K562 (cell line): ENCODE data around the gene PRMT3. TPM values are rescaled to one million over a fixed set of nuclear protein-coding genes. Genes with fewer than 3 reads are reported as not detected.

Experiments used
- CBFA2T2 ChIP-seq: fragments of 450-650 bp; conservative IDR thresholded peaks from 2 replicates; pipeline ENCODE4 v1.6.1; 2017; ENCODE audit warnings: mild to moderate bottlenecking
- CBFB ChIP-seq: sonication (generic); formaldehyde crosslinking; IDR thresholded peaks from 2 replicates; pipeline ENCODE4 v1.4.0; 2020; ENCODE audit warnings: mild to moderate bottlenecking, missing genetic modification reagents
- CCAR2 ChIP-seq: fragments of 200-400 bp; formaldehyde crosslinking; IDR thresholded peaks from 2 replicates; pipeline ENCODE4 v1.6.1; 2017; ENCODE audit warnings: mild to moderate bottlenecking, low read depth, low read length
- ESRRA ChIP-seq: fragments of 450-650 bp; IDR thresholded peaks from 2 replicates; pipeline ENCODE4 v1.6.1; 2014; ENCODE audit warnings: low read depth, mild to moderate bottlenecking, moderate library complexity, borderline replicate concordance
- ETS2 ChIP-seq: IDR thresholded peaks from 2 replicates; pipeline ENCODE4 v1.6.1; 2016; ENCODE audit warnings: borderline replicate concordance, missing genetic modification characterization, mild to moderate bottlenecking, moderate library complexity, missing compliant biosample characterization; ENCODE audit not compliant: poor library complexity, severe bottlenecking
- GATA2 ChIP-seq: sonication (generic); formaldehyde crosslinking; IDR thresholded peaks from 2 replicates; pipeline ENCODE4 v1.4.0; 2020; ENCODE audit warnings: mild to moderate bottlenecking, missing genetic modification reagents
- HMG20B ChIP-seq: fragments of 250-450 bp; sonication (Bioruptor Pico); IDR thresholded peaks from 2 replicates; pipeline ENCODE4 v1.5.0; 2021; ENCODE audit warnings: mild to moderate bottlenecking
- MAFF ChIP-seq: IDR thresholded peaks from 2 replicates; pipeline ENCODE4 v1.6.1; 2012; ENCODE audit warnings: low read length, improper control_type of control experiment
- MIER1 ChIP-seq: fragments of 450-650 bp; IDR thresholded peaks from 2 replicates; pipeline ENCODE4 v1.6.1; 2016; ENCODE audit warnings: antibody characterized with exemption, mild to moderate bottlenecking, low read depth
- MTF1 ChIP-seq: fragments of 250-450 bp; sonication (Bioruptor Pico); IDR thresholded peaks from 2 replicates; pipeline ENCODE4 v1.9.0; 2021; ENCODE audit warnings: moderate library complexity, mild to moderate bottlenecking, inconsistent platforms, borderline replicate concordance
- MXI1 ChIP-seq: IDR thresholded peaks from 2 replicates; pipeline ENCODE4 v1.6.1; 2011; ENCODE audit warnings: low read depth, mild to moderate bottlenecking, improper control_type of control experiment, low read length
- NCOA1 ChIP-seq: fragments of 450-650 bp; IDR thresholded peaks from 2 replicates; pipeline ENCODE4 v1.6.1; 2016; ENCODE audit warnings: low read depth
- NCOR1 ChIP-seq: fragments of 450-650 bp; IDR thresholded peaks from 2 replicates; pipeline ENCODE4 v1.6.1; 2016; ENCODE audit warnings: mild to moderate bottlenecking, moderate library complexity
- NFRKB ChIP-seq: fragments of 450-650 bp; IDR thresholded peaks from 2 replicates; pipeline ENCODE4 v1.6.1; 2016; ENCODE audit warnings: low read depth
- NKRF ChIP-seq: fragments of 450-650 bp; IDR thresholded peaks from 2 replicates; pipeline ENCODE4 v1.6.1; 2016; ENCODE audit warnings: borderline replicate concordance
- POLR3A ChIP-seq: IDR thresholded peaks from 2 replicates; pipeline ENCODE4 v1.6.1; 2011; ENCODE audit warnings: borderline replicate concordance, mild to moderate bottlenecking, moderate library complexity; ENCODE audit not compliant: insufficient read length, insufficient read depth; ENCODE audit errors: extremely low read depth
- SMARCC2 ChIP-seq: fragments of 450-650 bp; IDR thresholded peaks from 2 replicates; pipeline ENCODE4 v1.6.1; 2017; ENCODE audit warnings: antibody characterized with exemption, moderate library complexity, mild to moderate bottlenecking, low read depth
- SMC3 ChIP-seq: conservative IDR thresholded peaks from 2 replicates; pipeline ENCODE4 v1.6.1; 2011; ENCODE audit warnings: low read depth, low read length, improper control_type of control experiment; ENCODE audit not compliant: insufficient read depth
- TEAD1 ChIP-seq, 2 experiments: fragments of 450-650 bp in 1 of 2; sonication (generic) in 1 of 2; formaldehyde crosslinking; IDR thresholded peaks; 2 replicates each; pipeline versions ENCODE4 v1.4.0 to v1.8.0; 2020 to 2022; ENCODE audit warnings: mild to moderate bottlenecking in 2 of 2, missing genetic modification reagents in 1 of 2
- ZKSCAN1 ChIP-seq: fragments of 150-350 bp; IDR thresholded peaks from 2 replicates; pipeline ENCODE4 v1.6.1; 2016; ENCODE audit warnings: low read depth, low read length
- polyA plus RNA-seq, 8 experiments: library from polyadenylated mRNA; depleted of rRNA in 4 of 8; stranded (reverse) in 5 of 8; unstranded in 3 of 8; fragments of >200 nt; fragmentation: Nextera tagmentation in 2 of 8; fragmentation: Illumina TruSeq in 1 of 8; extraction: Ambion mirVana in 2 of 8; extraction: Trizol in 1 of 8; gene quantifications; 2 replicates each; pipeline versions ENCODE4 v1.2.1 to v1.2.3, GENCODE V29; 2011 to 2014; ENCODE audit warnings: inconsistent platforms in 1 of 8, missing spikeins in 1 of 8
- total RNA-seq, 7 experiments: library from RNA; depleted of rRNA in 6 of 7; stranded (reverse); fragments of >200 nt in 6 of 7; fragmentation: Illumina TruSeq in 2 of 7; extraction: Trizol in 2 of 7; gene quantifications; 2 replicates each; pipeline versions ENCODE4 v1.2.1 to v1.2.3, GENCODE V29; 2011 to 2021; ENCODE audit warnings: low replicate concordance in 1 of 7

PRMT3 gene
- total and polyA plus RNA-seq, 9 of the 15 experiments (the other 6 are each of a cell fraction or from before 2014, with no cell fraction given): 24.0 to 62.1 (median 44.7) TPM

- TF ChIP-seq NCOR1: peak; percentile 69
- peak; percentile 55 for TF ChIP-seq CBFA2T2
- TF ChIP-seq NCOA1: no peak; the same call in 1 of the 2 replicates
- TF ChIP-seq CBFB: no peak
- no peak for TF ChIP-seq ZKSCAN1
- TF ChIP-seq MTF1: no peak
- no peak for TF ChIP-seq POLR3A
- no peak for TF ChIP-seq SMC3
- TF ChIP-seq NKRF: no peak
- peak; percentile 94 for TF ChIP-seq ESRRA
- peak; percentile 11 to 23; a peak in 1 of 4 replicates for TF ChIP-seq TEAD1 (CRISPR knock-in tag; IDR thresholded peaks at IDR 0.05)
- TF ChIP-seq GATA2 (CRISPR knock-in tag): no peak
- no peak for TF ChIP-seq HMG20B (CRISPR knock-in tag)
- no peak for TF ChIP-seq MXI1
- TF ChIP-seq ETS2 (tag): no peak
- peak; percentile 93 for TF ChIP-seq MAFF
- no peak for TF ChIP-seq CCAR2
- 0 out of 2 replicates have a peak, but pooled peaks have one; percentile 63 for TF ChIP-seq NFRKB
- TF ChIP-seq SMARCC2: 0 out of 2 replicates have a peak, but pooled peaks have one; percentile 17
- no peak for TF ChIP-seq MIER1
Observed at GRCh38 chr11:20363500-20364340, 23.8 kb upstream of the PRMT3 start, which contains the start of gene HTATIP2 (continued).
